OCI-LY1 (cell line): ENCODE measurements around the gene CDC42BPA.

Experiments
- H2AFZ ChIP-seq: fragments of 200-600 bp; sonication (generic), shearing (Covaris generic); 2 replicates; pipeline ENCODE4 v1.6.0; 2014; ENCODE audit warnings: antibody characterized with exemption, mild to moderate bottlenecking, low read length
- H3F3A ChIP-seq: fragments of 200-600 bp; sonication (generic), shearing (Covaris generic); 2 replicates; pipeline ENCODE4 v1.6.0; 2014; ENCODE audit warnings: mild to moderate bottlenecking, antibody characterized with exemption, low read length, moderate library complexity; ENCODE audit not compliant: insufficient read depth
- H3K27ac ChIP-seq: fragments of 200-600 bp; sonication (generic); 2 replicates; pipeline ENCODE4 v1.5.1; 2014; ENCODE audit warnings: low read length, mixed run types, mild to moderate bottlenecking, low read depth; ENCODE audit not compliant: poor library complexity, severe bottlenecking
- H3K27me3 ChIP-seq: fragments of 200-600 bp; sonication (generic); 2 replicates; pipeline ENCODE4 v1.6.0; 2014; ENCODE audit warnings: antibody characterized with exemption, mild to moderate bottlenecking, low read length, moderate library complexity; ENCODE audit not compliant: insufficient read depth
- H3K36me3 ChIP-seq: fragments of 200-600 bp; sonication (generic); 2 replicates; pipeline ENCODE4 v1.6.1; 2014; ENCODE audit warnings: mild to moderate bottlenecking, antibody characterized with exemption, low read length, moderate library complexity, mixed read lengths; ENCODE audit not compliant: insufficient read depth
- H3K4me1 ChIP-seq: fragments of 200-600 bp; sonication (generic); 2 replicates; pipeline ENCODE4 v1.5.1; 2014; ENCODE audit warnings: mild to moderate bottlenecking, low read length, moderate library complexity; ENCODE audit not compliant: insufficient read depth, severe bottlenecking
- H3K4me2 ChIP-seq: fragments of 200-600 bp; sonication (generic), shearing (Covaris generic); 2 replicates; pipeline ENCODE4 v1.6.1; 2014; ENCODE audit warnings: low read length
- H3K4me3 ChIP-seq: fragments of 200-600 bp; sonication (generic); 2 replicates; pipeline ENCODE4 v1.5.1; 2014; ENCODE audit warnings: low read length, low read depth, mild to moderate bottlenecking, mixed read lengths; ENCODE audit not compliant: poor library complexity, severe bottlenecking
- H3K79me2 ChIP-seq: fragments of 200-600 bp; shearing (Covaris generic); 2 replicates; pipeline ENCODE4 v1.6.1; 2016; ENCODE audit warnings: mixed run types, low read length, mixed read lengths; ENCODE audit not compliant: insufficient read depth
- H3K9ac ChIP-seq: fragments of 200-600 bp; sonication (generic), shearing (Covaris generic); 2 replicates; pipeline ENCODE4 v1.6.1; 2014; ENCODE audit warnings: mild to moderate bottlenecking, low read length, mixed read lengths
- H3K9me2 ChIP-seq: fragments of 200-600 bp; sonication (generic), shearing (Covaris generic); 2 replicates; pipeline ENCODE4 v1.6.1; 2014; ENCODE audit warnings: low read depth, mild to moderate bottlenecking, low read length, mixed read lengths
- H3K9me3 ChIP-seq: fragments of 200-600 bp; shearing (Covaris generic); 2 replicates; pipeline ENCODE4 v1.6.1; 2014; ENCODE audit warnings: low read length, mixed read lengths
- H4K20me1 ChIP-seq: fragments of 200-600 bp; sonication (generic), shearing (Covaris generic); 2 replicates; pipeline ENCODE4 v1.6.0; 2016; ENCODE audit warnings: mild to moderate bottlenecking, low read length; ENCODE audit not compliant: insufficient read depth
- EZH2 ChIP-seq: fragments of 200-600 bp; sonication (generic), shearing (Covaris generic); IDR thresholded peaks from 2 replicates; pipeline ENCODE4 v1.8.0; 2017; ENCODE audit warnings: borderline replicate concordance, mixed run types, mild to moderate bottlenecking, antibody characterized with exemption, low read length, moderate library complexity, mixed read lengths
- TF ChIP-seq, protein P1 (sequence below): fragments of 200-600 bp; sonication (generic), shearing (Covaris generic); IDR thresholded peaks from 2 replicates; pipeline ENCODE4 v1.5.1; 2017; ENCODE audit warnings: mild to moderate bottlenecking, antibody characterized with exemption, low read length, moderate library complexity, mixed read lengths

CDC42BPA gene

DNA sequence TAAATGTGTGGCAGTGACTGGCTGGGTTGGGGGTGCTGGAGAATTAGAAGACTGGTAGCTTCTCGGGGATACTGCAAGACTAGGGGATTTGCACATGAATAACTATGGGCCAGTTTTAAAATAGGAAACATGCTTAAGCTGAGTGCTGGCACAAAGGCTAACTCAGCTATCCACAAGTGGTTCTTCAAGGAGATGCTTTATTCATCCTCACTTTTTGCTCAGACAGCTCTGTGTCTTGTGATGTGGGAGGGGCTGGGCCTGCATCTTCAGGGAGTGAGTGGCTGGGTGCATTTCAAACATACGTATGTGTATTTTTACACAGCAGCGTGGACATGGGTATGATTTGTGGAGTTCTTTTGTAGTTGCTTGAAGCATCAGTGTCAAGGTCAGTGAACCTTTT lies 375.9 kb downstream of the CDC42BPA start:
- Histone ChIP-seq H4K20me1 (no peaks in the 10 kb centered on the region), H2AFZ (no peak overlapping the region), H3K9ac (no peak overlapping the region), H3K36me3 (no peaks in the 10 kb centered on the region), H3K4me2 (peak overlapping the region; percentile 14; the same call in 1 of the 2 replicates), H3K9me3 (no peaks in the 10 kb centered on the region), H3K4me3 (no peak overlapping the region), H3K9me2 (no peaks in the 10 kb centered on the region), H3K27me3 (no peaks in the 10 kb centered on the region), H3K79me2 (no peaks in the 10 kb centered on the region), H3F3A (no peaks in the 10 kb centered on the region), H3K4me1 (peaks cover 46% of the 10 kb centered on the region), H3K27ac (no peak overlapping the region)
- TF ChIP-seq EZH2 = no peak
- TF ChIP-seq, protein P1, sequence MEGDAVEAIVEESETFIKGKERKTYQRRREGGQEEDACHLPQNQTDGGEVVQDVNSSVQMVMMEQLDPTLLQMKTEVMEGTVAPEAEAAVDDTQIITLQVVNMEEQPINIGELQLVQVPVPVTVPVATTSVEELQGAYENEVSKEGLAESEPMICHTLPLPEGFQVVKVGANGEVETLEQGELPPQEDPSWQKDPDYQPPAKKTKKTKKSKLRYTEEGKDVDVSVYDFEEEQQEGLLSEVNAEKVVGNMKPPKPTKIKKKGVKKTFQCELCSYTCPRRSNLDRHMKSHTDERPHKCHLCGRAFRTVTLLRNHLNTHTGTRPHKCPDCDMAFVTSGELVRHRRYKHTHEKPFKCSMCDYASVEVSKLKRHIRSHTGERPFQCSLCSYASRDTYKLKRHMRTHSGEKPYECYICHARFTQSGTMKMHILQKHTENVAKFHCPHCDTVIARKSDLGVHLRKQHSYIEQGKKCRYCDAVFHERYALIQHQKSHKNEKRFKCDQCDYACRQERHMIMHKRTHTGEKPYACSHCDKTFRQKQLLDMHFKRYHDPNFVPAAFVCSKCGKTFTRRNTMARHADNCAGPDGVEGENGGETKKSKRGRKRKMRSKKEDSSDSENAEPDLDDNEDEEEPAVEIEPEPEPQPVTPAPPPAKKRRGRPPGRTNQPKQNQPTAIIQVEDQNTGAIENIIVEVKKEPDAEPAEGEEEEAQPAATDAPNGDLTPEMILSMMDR = no peak

DNA sequence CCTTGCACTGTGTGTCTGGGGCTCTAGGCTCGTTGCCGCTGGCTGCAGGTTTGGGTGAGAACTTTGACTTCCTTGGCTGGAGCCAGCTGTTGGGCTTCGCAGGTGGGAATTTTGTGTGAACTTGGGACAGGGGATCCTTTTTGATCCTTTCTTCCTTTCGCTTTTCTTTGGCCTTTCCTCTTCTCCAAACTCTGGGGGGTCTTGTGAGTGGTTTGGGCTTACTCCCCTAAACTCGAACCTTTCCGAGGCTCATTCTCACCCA lies 377.6 kb downstream of the CDC42BPA start:
- no peak overlapping the region for H3K27ac ChIP-seq
- no peak overlapping the region for H2AFZ ChIP-seq
- peak overlapping the region; percentile 69 for H3K9ac ChIP-seq

DNA sequence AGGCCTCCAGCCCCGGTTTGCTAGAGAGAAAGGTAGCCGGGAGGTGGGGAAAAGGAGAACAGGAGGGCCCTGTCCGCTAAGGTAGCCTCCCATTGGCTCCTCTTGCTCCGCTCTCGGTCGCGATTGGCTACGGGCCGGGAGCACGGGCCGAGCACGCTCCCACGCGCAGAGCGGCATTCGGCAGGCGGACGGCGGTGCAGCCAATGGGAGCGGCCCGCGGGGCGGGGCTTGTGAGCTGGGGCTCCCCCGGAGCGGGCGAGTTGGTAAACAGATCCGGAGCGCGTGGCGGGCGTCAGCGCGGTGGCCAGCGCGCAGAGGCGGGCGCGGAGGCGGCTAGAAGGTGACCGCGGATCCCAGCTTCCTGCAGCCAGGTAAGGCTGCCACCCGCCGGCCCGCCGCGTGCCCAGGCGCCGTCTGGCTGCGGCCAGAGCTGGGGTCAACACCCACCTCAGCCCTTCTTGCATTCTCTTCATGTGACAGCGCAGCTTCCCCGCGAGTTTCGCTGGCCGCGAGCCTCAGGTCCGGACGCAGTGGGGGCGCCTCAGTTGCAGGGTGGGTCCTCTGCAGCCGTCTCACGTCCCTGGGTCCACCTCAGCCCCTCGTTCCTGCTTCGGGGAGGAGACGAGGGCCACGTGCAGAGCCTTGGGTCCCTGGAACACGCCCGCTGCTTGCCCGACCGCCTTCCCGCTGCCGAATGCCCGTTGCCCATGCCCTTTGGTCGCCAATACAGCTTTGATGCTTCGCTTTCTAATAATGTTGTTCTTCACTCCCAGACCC lies 378.1 kb downstream of the CDC42BPA start, which contains the start of gene COQ8A:
TSS of gene COQ8A (plus strand) at position 266 of the 777 bp plus-strand sequence. CDS start 21,092 bp downstream, outside the sequence.
- no peaks in the 10 kb centered on the region for H3K36me3 ChIP-seq
- H3K9me2 ChIP-seq = no peaks in the 10 kb centered on the region
- TF ChIP-seq, protein P1 = no peak
- TF ChIP-seq EZH2 = no peak
- peak within 1 kb of the TSS; percentile 81 for H3K9ac ChIP-seq
- H3K27ac ChIP-seq = peak within 1 kb of the TSS; percentile 92
- H3K4me3 ChIP-seq = peak within 1 kb of the TSS; percentile 79
- peak within 1 kb of the TSS; percentile 17; the same call in 1 of the 2 replicates for H2AFZ ChIP-seq
- H3K9me3 ChIP-seq = peaks cover under 1% of the 10 kb centered on the region; the same call in 1 of the 2 replicates
- H3K79me2 ChIP-seq = no peaks in the 10 kb centered on the region
- no peaks in the 10 kb centered on the region for H3K27me3 ChIP-seq
- peaks cover 39% of the 10 kb centered on the region for H3K4me1 ChIP-seq
- H4K20me1 ChIP-seq = no peaks in the 10 kb centered on the region
- H3K4me2 ChIP-seq = peak within 1 kb of the TSS; percentile 91
- no peaks in the 10 kb centered on the region for H3F3A ChIP-seq

More for the DNA sequence above, 377.6 kb downstream of the CDC42BPA start:
- Histone ChIP-seq H3K27me3 (no peaks in the 10 kb centered on the region), H3K4me2 (peak overlapping the region; percentile 91), H3K9me3 (no peaks in the 10 kb centered on the region), H3K9me2 (no peaks in the 10 kb centered on the region), H3K79me2 (no peaks in the 10 kb centered on the region), H3K4me3 (peak overlapping the region; percentile 79), H3K4me1 (peaks cover 44% of the 10 kb centered on the region), H3F3A (no peaks in the 10 kb centered on the region), H4K20me1 (no peaks in the 10 kb centered on the region), H3K36me3 (no peaks in the 10 kb centered on the region)
- TF ChIP-seq, protein P1 = no peak
- no peak for TF ChIP-seq EZH2
